ENCODE results near the gene CYFIP1.

Gene CYFIP1

DNA sequence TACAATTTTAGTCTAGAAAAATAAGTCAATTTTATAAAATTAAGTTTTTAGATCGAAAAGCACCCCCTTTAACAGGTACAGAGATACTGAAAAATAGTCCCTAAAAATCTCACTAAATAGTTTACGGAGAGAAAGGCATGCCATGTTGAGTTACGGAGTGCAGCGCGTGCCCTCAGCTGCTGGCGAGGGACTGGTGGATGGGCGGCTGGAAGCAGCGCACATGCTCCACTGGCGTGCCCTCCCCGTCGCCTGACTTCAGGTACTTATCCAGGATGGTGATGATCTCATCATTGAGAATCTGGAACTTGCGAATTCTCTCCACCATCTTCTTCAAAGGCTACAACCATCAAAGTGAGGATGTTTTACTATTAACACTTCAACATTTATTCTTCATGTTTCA lies 110.3 kb downstream of the CYFIP1 start:
- no peak for DNase-seq (ENCODE audit: low read depth)

DNA sequence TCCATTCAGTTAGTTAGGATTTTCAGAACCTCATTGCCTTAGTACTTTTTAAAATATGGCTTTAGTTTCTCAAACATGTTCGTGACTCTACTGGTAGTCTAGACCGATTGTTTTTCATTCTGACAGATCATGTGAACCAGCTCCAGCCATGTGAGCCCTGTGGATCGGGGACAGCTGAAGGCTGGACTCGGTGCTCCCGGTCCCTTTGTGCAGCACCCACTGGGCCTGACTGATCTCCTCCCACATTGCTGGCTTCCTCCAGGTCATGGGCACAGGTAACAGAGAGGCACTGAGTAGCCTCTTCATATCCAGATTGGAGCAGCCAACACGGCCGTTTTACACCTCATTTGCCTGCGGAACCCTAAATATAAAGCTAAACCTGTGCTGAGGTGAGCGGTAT lies 111.2 kb downstream of the CYFIP1 start:
- DNase-seq (ENCODE audit: low read depth), result no peak

DNA sequence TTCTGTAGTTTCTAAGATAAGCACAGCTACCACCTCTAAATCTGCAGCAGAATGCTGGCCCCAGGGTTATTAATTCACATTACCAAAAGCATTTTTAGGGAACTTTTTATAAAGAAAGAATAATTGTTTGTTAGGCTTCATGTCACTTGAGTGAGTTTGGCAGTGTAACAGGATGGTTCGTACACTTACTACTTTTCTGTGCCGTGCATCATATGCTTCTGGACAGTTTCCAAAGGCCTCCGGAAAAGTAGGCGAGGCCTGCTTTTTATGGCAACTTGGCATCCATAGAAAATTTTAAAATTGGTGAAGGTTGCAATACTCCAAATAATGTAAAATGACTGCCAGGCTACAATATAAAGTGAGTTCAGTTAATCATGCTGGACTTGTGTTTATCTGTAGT lies 111.7 kb downstream of the CYFIP1 start:
- no peak for DNase-seq (ENCODE audit: low read depth)

DNA sequence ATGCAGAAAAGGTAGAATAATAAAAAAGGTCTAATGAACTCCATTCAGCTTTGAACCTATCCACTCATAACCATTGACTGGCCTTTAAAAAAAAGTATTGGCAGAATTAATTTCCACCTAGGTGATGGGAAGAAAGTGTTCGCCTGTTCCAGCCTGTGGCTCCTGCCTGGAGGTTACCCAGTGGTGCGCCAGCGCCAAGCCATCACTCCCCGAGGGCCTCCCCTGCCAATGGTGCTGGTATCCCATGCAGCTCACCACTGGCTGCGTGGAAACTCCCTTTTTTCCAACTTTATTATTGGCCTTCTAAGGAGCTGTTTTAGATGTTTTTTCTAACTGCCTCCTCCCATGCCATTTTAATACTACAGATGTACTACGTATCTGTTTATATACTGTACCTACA lies 112.3 kb downstream of the CYFIP1 start:
- no peak for DNase-seq (ENCODE audit: low read depth)

DNA sequence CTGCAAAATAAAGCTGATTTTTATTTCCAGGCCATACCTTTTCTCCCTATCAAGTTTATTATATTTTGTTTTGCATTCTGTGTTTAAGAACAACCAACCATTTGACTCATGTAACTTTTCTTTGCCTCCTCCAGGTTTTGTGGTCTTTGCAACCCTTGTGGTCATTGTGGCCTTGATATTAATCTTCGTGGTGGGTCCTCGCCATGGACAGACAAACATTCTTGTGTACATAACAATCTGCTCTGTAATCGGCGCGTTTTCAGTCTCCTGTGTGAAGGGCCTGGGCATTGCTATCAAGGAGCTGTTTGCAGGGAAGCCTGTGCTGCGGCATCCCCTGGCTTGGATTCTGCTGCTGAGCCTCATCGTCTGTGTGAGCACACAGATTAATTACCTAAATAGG lies 114.1 kb downstream of the CYFIP1 start:
- no peak for DNase-seq (ENCODE audit: low read depth)

DNA sequence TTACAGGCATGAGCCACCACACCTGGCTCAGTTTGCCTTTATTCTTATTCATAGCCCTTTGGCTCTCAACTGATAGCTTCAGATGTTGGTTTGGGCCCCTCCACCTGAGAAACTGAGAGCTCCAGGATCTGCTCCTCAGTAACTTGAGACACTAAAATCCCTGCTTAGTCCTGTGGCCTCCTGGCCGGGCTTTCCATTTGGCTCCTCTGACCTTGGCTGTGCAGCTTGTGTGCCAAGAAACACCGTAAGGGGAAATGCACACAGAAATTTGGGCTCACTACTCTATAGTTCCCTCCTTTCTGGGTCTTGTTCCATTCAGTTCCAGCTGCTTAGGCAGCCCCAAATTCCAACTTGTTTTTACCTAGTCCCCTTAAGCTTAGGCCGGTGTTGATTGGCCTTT lies 116.8 kb downstream of the CYFIP1 start:
- no peak for DNase-seq (ENCODE audit: low read depth)

DNA sequence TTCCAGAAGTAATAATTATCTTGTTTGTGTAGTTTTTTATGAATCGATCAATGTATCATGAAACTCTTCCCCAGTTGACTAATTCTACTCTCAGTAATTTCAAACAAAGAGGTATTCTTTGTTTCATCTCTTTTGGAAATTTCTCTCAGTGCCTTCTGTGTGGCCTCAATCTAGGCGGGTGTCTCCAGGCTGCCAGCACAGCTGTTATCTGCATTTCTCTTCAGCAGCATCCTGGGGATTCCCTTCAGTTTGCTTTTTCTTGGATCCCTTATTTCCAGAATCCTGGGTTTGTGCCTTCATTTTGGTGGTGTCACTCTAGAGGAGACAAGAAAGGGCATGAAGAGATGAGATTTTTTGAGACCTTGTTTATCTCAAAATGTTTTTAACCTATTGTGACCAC lies 119.0 kb downstream of the CYFIP1 start:
- no peak for DNase-seq (ENCODE audit: low read depth)

DNA sequence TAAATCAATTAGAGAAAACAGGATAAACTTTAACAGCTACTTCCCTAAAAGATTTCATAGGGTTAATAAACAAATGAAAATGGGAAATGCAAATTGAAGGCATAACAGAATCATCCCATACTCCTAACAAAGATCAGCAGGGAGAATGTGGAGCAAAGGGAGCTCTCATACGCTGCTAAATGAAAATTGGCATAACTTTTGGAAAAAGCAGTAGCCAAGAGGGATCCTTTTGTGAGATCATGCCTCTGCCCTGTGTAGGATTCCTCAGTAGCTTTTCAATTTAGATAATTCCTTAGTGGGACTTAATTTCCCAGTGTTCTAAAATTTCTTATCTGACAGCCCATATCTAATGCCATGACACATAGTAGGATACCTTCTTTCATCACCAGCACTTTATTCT lies 123.5 kb downstream of the CYFIP1 start:
- DNase-seq (ENCODE audit: low read depth), result no peak

DNA sequence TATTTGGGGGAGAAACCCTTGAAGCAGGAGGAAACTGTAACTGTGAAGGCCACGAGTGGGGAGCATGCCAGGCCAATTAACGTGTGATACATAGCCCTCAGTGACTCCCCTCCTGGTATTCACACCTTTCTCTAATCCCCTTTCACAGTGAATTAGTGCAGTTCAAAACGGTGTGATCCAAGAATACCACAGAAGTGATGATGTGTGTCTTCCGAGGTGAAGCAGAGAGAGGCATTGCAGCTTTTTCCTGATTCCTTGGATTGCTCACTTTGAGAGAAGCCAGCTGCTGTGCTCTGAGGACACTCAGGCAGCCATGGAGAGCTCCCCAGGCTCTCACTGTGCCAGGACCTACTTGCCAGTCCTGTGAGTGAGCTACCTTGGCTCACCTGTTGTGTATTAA lies 124.4 kb downstream of the CYFIP1 start:
- DNase-seq (ENCODE audit: low read depth), result no peak

DNA sequence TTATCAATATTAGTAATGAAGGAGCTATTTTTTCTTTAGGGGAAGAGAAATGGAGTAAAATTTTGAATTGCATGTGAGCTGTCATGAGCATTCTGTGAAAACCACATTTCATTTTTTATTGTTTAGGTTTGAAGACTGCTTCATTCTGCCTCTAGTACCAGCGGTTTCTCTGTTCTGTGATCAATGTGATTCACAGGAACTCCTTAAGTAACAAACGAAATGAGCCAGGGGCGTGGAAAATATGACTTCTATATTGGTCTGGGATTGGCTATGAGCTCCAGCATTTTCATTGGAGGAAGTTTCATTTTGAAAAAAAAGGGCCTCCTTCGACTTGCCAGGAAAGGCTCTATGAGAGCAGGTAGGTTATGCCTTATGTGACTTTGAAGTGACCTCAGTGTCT lies 128.7 kb downstream of the CYFIP1 start:
- DNase-seq (ENCODE audit: low read depth), result no peak

DNA sequence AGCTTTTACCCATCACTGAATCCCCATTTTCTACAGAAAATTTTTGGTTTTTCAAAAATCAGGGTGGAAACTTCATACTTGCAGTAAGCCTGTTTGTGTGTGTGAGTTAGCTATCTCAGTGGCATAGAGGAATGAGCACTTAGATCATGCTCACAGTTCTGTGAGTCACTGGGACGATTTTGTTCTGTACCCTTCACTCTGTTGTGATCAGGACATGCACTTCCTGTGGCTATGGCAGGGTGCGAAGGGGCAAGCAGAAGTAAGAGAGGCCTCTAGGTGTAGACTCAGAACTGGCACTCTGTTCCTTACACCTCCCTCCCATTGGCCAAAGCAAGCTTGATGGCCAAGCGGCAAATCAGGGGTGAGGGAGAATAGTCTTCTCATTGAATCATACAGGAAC lies 130.1 kb downstream of the CYFIP1 start:
- no peak for DNase-seq (ENCODE audit: low read depth)

DNA sequence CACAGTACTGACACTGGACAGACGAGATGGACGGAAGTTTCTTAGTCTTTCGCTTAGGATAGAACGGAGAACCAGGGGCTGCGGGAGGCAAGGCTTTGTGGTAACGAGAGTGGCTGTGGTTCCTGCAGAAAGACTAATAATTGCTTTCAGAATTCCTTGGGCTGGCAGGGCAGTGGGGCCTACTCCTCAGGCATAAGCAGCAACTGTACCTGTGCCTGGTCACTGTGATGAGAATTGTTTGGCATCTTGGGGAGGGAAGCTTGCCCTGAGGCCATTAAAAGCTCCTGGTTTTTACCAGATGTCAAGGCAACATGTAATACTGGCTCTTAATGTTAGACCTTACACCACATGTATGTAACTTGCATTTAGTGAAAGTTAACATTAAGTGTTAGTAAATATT lies 134.1 kb downstream of the CYFIP1 start:
- no peak for DNase-seq (ENCODE audit: low read depth)

DNA sequence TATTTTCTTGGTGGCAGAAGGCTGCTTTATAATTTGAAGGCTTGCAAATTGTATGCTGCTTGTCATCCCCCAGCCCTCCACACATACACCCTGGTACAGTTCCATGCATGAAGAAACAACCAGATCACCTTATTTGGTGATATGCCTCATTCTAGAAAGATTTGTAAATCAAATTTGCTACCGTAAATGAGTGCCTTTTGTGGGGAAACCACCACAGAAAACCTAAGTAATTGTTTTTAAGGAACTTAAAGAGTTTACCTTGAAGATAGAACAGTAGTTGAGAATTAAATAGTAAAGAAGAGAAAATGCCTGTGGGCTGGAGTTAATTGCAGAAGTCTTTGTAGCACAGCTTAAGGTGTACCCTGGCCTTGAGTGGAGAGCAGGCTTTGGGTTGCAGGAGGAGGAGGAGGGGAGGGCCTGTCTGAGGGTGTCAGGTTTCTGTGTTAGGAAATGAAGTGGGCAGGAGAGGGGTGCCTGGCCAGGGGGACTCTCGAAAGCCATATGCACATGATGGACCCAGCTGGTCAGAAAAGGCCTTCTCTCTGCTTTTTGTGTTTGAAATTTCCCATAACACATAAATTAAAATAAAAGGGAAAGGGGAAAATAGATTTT lies 134.8 kb downstream of the CYFIP1 start:
- DNase-seq (ENCODE audit: low read depth), result no peak

DNA sequence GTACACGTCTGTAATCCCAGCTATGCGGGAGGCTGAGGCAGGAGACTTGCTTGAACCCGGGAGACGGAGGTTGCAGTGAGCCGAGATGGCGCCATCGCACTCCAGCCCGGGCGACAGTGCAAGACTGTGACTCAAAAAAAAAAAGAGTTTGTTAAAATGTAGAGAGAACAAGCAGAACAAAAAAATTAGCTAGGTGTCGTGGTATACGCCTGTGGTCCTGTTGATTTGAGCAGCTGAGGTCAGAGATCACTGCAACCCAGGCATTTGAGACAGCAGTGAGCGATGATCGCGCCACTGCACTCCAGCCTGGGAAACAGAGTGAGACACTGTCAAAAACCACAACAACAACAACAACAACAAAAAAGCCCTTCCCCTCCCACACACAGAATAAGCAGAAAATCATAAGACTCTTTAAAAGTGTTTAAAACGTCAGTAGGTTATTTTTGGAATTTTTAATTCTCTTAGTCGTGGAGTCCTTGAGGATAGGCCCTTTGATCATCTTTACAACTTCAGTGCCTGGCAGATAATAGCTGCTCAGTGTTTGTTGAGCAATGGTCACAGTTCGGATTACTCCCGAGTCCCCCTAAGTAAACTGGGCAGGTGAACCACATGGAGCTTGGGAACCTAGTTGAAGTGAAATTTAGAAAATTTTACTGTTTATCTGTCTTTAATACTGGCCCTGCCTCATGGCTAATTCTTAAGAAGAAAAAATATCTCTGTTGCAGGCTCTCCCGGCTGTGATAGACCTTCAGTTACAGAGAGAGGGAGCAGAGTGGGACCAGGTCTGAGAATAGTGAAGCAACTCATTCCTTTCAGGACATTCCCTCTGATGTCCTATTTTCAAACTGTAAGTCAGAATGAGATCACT lies 135.5 kb downstream of the CYFIP1 start:
- DNase-seq (ENCODE audit: low read depth), result no peak

DNA sequence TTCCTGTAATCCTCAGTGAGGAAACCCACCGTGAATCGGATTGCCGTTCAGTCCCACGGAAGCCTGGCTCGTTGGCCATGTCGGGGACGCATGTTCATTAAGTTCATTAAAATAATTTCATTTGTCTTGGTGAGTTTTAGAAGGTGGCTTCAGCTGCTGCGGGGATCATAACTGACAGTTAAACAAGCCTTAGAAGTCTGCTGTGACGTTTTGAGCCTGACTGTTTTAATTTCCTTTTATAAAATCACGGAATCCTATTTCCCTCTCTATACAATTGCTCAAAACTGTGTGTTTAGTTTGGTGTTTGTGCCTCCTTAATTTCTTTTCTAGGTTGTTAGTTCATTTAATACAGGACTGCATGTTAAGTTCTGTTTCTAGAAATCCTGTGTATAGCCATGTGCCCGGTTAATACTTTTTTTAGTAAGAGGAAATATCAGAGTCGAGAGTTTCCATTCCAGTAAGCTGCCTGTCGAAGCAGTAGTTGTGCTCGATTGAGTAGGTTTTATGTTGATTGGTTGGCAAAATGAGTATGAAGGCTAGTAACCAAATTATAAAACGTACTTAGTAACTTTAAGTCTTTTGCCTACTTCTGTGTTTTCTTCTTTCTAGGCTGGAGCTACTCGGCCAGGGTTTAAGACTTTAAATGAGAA lies 141.0 kb downstream of the CYFIP1 start:
- DNase-seq (ENCODE audit: low read depth), result no peak

DNA sequence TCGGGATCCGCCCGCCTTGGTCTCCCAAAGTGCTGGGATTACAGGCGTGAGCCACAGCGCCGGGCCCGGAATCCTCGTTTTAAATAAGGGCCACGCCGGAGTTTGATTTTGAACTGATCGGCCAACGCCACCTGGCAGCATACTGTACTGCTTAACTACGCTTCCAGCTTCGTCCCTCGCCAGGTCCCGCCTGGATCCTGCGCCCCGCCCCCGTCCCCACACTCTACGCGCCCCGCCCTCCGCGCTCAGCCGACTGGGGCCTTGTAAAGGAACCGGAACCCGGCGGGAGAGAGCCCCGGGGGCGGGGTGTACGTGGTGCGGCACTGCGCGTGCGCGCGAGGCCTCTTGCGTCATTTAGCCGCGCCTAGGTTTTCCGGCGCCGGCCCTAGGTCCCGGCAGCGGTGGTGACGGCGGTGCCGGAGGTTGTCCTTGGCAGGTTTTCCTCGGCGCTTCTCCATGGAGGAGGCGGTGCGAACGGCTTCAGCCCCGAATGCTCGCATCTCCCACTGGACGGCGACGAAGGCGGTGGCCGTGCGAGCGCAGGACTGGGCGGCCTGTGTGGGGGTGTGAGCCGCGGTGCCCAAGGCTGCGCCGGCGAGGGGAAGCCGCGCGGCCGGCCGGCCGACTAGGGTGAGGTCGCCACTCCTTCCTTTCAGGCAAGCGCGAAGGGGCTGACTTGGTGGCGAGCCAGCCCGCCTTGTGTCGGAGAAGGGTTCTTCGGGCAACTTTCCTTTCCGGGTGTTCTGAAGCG lies 141.7 kb downstream of the CYFIP1 start, which contains the start of gene NIPA2:
NIPA2 (plus strand) TSS at position 375 of the 751 bp plus-strand sequence. CDS start 13,066 bp downstream, outside the sequence.
- peak; percentile 97 for DNase-seq (ENCODE audit: low read depth)

DNA sequence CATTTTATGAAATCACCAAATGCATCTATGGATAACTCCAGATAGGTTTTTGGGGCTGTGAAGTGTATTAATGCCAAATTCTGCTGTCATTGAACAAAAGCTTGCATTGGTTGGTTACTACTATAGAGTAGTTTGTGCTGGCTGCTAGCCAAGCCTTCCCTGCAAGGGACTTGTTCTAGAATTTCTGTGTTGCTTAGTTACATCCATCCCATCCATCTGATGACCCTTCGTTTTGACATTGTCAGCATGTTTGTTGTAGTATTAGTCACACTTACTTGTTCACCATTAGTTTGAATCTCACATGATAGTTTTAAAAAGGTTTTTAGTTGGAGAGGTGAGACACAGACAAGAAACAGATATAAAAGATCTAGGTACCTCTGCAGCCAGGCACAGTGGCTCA lies 148.7 kb downstream of the CYFIP1 start:
- DNase-seq (ENCODE audit: low read depth), result no peak

DNA sequence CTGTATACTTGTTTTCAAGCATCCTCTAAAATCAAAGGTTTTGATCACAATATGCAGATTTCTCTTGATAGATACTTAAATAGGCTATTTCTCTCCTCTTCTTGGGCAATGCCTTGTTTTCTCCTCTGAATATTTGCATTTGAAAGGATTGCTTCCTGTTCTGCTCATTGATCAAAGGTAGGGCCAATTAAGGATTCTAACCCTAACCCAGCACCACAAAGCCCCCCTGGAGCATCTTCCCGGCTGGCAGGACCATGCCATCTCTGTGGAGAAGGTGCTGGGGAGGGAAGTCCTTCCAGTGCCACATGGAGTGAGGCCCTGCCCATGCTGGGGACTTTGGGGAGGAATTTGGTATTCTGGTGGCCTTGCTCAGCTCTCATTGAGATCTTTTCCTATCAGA lies 153.0 kb downstream of the CYFIP1 start:
- DNase-seq (ENCODE audit: low read depth), result no peak

DNA sequence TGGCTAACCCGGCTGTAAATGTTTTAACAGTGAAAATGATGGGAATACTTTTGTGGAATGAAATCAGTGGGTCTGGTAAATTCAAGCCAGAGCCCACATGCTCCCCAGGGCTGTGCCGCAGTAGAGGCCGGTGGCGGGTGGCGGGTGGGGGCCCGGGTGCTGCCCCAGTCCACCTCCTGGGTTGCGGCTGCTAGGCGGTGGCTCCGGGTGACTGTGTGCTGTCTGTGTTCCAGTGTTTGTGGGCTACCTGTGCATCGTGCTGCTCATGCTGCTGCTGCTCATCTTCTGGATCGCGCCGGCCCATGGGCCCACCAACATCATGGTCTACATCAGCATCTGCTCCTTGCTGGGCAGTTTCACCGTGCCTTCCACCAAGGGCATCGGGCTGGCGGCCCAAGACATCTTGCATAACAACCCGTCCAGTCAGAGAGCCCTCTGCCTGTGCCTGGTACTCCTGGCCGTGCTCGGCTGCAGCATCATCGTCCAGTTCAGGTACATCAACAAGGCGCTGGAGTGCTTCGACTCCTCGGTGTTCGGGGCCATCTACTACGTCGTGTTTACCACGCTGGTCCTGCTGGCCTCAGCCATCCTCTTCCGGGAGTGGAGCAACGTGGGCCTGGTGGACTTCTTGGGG lies 156.6 kb downstream of the CYFIP1 start:
- no peak for DNase-seq (ENCODE audit: low read depth)

DNA sequence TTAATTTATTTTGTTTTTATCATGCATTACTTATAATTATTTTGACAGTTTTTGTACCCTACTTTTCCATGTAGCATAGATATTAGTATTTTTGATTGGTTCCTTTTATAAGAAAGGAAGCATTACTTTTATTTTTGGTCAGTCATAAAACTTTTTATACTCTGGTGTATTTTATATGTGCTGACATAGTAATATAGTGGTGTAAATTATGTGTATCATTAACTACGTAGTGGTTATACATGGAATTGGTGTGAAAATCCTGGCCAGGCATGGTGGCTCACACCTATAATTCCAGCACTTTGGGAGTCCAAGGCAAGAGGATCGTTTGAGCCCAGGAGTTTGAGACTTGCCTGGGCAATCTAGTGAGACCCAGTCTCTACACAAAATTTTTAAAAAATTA lies 160.5 kb downstream of the CYFIP1 start:
- DNase-seq (ENCODE audit: low read depth), result no peak
